GM10266 (cell line): Measurements from ENCODE around the gene FRS3.

Source experiments
- DNase-seq: peaks from one replicate; pipeline ENCODE4 v3.0.0; 2012; ENCODE audit errors: extremely low spot score
- TF ChIP-seq, protein P1 (sequence below): IDR thresholded peaks from 2 replicates; pipeline ENCODE4 v1.5.1; 2012; ENCODE audit warnings: mild to moderate bottlenecking, low read depth; ENCODE audit not compliant: control insufficient read depth, insufficient read depth; ENCODE audit errors: missing control alignments

The FRS3 gene

DNA sequence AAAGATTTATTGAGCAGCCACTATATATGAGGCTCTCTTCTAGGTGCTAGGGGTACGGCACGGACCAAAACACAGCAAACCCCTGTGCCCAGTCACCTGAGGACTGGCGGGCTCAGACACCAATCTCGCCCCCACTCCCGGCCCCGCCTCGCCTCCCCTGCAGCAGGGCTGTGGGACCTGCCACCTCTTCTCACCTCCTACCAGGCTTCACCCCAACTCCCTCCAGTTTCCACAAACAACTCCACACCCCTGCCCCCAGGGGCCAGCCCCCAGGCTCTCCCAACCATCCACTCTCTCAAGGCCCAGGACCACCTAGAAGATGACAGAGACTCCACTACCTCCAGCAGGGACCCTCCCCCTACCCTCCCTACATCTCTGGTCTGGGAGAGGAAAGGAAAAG, 50.7 kb downstream of the FRS3 start:
- TF ChIP-seq, protein P1, sequence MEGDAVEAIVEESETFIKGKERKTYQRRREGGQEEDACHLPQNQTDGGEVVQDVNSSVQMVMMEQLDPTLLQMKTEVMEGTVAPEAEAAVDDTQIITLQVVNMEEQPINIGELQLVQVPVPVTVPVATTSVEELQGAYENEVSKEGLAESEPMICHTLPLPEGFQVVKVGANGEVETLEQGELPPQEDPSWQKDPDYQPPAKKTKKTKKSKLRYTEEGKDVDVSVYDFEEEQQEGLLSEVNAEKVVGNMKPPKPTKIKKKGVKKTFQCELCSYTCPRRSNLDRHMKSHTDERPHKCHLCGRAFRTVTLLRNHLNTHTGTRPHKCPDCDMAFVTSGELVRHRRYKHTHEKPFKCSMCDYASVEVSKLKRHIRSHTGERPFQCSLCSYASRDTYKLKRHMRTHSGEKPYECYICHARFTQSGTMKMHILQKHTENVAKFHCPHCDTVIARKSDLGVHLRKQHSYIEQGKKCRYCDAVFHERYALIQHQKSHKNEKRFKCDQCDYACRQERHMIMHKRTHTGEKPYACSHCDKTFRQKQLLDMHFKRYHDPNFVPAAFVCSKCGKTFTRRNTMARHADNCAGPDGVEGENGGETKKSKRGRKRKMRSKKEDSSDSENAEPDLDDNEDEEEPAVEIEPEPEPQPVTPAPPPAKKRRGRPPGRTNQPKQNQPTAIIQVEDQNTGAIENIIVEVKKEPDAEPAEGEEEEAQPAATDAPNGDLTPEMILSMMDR = no peak
- no peak for DNase-seq

- TF ChIP-seq, protein P1 = no peak
- no peak for DNase-seq
Measured at GRCh38 chr6:41728073-41728936, 51.4 kb downstream of the FRS3 start.

GRCh38 chr6:41727705-41728072, 52.0 kb downstream of the FRS3 start:
- TF ChIP-seq, protein P1 = no peak
- DNase-seq = no peak

DNA sequence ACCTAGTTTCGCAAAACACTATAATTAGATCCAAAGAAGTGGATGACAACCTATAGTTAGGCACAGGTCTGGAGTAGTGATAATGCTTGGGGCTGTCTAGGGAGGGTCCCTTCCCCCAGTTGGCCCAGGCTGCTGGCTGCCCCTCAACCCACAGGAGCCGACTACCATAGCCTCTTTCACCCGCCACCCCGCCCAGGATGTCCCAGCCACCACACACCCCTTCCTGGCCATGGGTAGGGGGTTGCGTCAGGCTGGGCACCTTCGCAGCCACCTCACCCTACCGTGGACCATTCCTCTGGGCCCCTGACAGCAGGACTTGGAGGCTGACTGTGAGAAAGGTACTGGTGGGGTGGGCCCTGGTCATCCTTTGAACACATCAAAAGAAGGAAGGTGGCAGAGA, 52.8 kb downstream of the FRS3 start:
- TF ChIP-seq, protein P1 = no peak

DNA sequence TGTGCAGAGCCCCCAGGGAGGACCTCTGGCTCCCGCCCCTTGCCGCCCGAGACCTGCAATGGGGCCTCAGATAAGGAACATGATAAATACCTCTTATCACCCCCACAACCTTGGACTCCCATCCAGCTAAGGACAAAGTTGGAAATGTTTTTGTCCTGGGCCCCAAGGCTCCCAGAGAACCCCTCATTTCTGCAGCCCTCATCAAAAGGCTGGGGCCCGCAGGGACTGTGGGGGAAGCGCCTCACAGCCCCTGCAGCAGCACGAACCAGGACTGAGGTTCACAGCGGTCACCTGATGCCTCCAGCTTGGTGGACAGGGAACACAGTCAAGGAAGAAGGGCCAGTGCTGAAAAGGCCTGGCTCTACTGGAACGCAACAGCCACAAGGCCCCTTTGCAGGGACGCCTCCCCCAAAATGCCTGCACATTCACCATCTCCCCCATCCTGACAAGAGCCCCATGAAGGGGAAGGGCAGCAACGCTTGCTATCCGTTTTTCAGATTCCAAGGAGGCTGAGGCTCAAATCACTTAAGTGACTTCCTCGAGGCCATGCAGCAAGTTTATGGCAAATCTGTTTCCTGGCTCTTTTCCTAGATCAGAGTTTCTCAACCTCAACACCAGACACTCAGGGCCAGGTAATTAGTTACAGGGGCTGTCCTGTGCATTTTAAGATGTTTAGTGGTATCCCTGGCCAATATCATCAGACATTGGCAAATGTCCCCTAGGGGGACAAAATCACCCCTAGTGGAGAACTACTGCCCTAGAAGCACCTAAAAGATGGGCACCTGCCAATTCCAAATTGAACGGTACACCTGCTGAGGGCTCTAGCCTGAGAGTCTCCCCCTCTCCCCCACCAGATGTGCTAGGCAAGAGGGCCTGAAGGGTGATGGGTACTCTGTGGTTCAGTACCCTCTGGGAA, 54.9 kb downstream of the FRS3 start:
- DNase-seq = no peak
- TF ChIP-seq, protein P1 = no peak

More for the DNA sequence above, 52.8 kb downstream of the FRS3 start:
- DNase-seq = no peak

GRCh38 chr6:41724228-41724580, 55.5 kb downstream of the FRS3 start:
- TF ChIP-seq, protein P1 = no peak
- no peak for DNase-seq
